Measurements from ENCODE around the gene GLIPR1L2. TPM values are rescaled to one million over a fixed set of nuclear protein-coding genes. Genes with fewer than 3 reads are reported as not detected.

GLIPR1L2 gene
- total RNA-seq, 1 experiment from 2014 or later: 0.44 TPM

GRCh38 chr12:75471902-75472890 lies 81.3 kb downstream of the GLIPR1L2 start:
- RAD21 ChIA-PET (ENCODE audit: low non-redundant PET in 1 of 2, low total read pairs in 2 of 2, uncharacterized antibody in 2 of 2, unreplicated experiment in 2 of 2): no interaction called here
- DNase-seq (ENCODE audit: low read depth, low spot score) (no peak), ATAC-seq (no peak)
- intact Hi-C loops (cut with micrococcal nuclease): no loop called here
- Histone ChIP-seq H3K27ac (ENCODE audit: low read depth, low read length) (no peak overlapping the region), H3K27me3 (ENCODE audit: insufficient read depth, low read length) (no peaks in the 10 kb centered on the region), H3K4me2 (ENCODE audit: low read length) (no peak overlapping the region), H3K79me2 (ENCODE audit: insufficient read depth, low read length) (no peaks in the 10 kb centered on the region), H3K36me3 (ENCODE audit: control insufficient read depth in 1 of 2, insufficient read depth in 2 of 2, low read length in 2 of 2) (no peaks in the 10 kb centered on the region), H2AFZ (ENCODE audit: low read depth, low read length, poor library complexity, severe bottlenecking) (no peak overlapping the region), H3K4me3 (replicated peaks in 1 of 2; ENCODE audit: low read depth in 1 of 2, low read length in 2 of 2) (no peak overlapping the region), H3K9me3 (ENCODE audit: control insufficient read depth in 1 of 2, insufficient read depth in 1 of 2, low read depth in 1 of 2, low read length in 2 of 2) (no peaks in the 10 kb centered on the region), H3K9ac (ENCODE audit: low read length) (no peak overlapping the region), H4K20me1 (ENCODE audit: insufficient read depth) (no peaks in the 10 kb centered on the region), H3K9me2 (ENCODE audit: insufficient read depth) (no peaks in the 10 kb centered on the region), H3K4me1 (ENCODE audit: control insufficient read depth in 1 of 2, insufficient read depth in 2 of 2, low read length in 2 of 2) (no peaks in the 10 kb centered on the region)
- no TSS peak for BruUV-seq (replicated peaks)
- POLR2A ChIA-PET: no interaction called here
- TF ChIP-seq MAX (IDR thresholded peaks at IDR 0.05) (no peak), ZFX (IDR thresholded peaks at IDR 0.05) (no peak), POLR2AphosphoS5 (IDR thresholded peaks at IDR 0.05; ENCODE audit: low read depth, low read length) (no peak), SP1 (IDR thresholded peaks at IDR 0.05; ENCODE audit: low read depth) (no peak), YY1 (IDR thresholded peaks at IDR 0.05; ENCODE audit: extremely low read depth, insufficient replicate concordance, low read depth, low read length) (no peak), RAD21 (IDR thresholded peaks at IDR 0.05; ENCODE audit: low read depth) (no peak), TCF7L2 (IDR thresholded peaks at IDR 0.05; ENCODE audit: borderline replicate concordance, extremely low read depth, insufficient read depth, insufficient read length) (no peak), EZH2phosphoT487 (IDR thresholded peaks at IDR 0.05; ENCODE audit: borderline replicate concordance) (no peak), POLR2A (IDR thresholded peaks at IDR 0.05; ENCODE audit: borderline replicate concordance, extremely low read depth, insufficient read depth, insufficient read length) (no peak), SRF (IDR thresholded peaks at IDR 0.05; ENCODE audit: low read depth) (no peak), ELF1 (IDR thresholded peaks at IDR 0.05; ENCODE audit: borderline replicate concordance, low read depth) (no peak), ATF3 (IDR thresholded peaks at IDR 0.05) (no peak), ZNF274 (IDR thresholded peaks at IDR 0.05; ENCODE audit: low read depth, low read length) (no peak)
- CTCF ChIA-PET: no interaction called here
